ENCODE results near the gene FRMD3.

The FRMD3 gene

DNA sequence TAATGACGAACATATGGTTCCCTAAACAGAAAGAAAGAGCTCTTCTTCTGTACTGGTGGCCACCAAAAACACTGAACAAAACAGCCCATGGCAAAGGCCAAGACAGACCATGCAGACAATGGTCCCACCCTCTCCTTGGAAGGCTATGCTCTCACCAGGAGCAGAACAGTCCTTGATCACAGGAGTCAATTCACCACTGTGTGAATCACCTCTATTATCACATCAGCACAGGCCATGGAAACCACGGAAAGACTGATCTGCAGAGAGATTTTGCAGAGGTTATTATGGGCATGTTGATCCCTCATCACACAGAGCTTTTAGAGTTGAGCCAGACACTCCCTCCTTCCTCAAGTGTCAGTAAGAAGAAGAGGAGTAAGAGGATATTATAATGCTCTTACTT, 341.3 kb downstream of the FRMD3 start:
- in situ Hi-C loops (cut with MboI; ENCODE audit: low sequenced_read_pairs): no loop called here

Measured in hTERT RPE-1 (cell line).